Activated B cell treated with CpG ODN at 0.5 μM for 24 hours (primary cell): Measurements from ENCODE around the gene GPR63. TPM values are rescaled to one million over a fixed set of nuclear protein-coding genes. Genes with fewer than 3 reads are reported as not detected.

Experiments
- ATAC-seq: fragments of 200-7000 bp; cut with Tn5 transposase; one replicate; pipeline ENCODE4 v1.10.0; 2021; ENCODE audit warnings: low read depth, mild to moderate bottlenecking, moderate library complexity
- CTCF ChIA-PET: fragments of 350-600 bp; sonication (Branson Sonifier 250); formaldehyde crosslinking; loops from one replicate; lab custom pipeline; 2021; ENCODE audit warnings: antibody characterized with exemption; lab: Charles Lee
- POLR2A ChIA-PET: fragments of 350-600 bp; sonication (Branson Sonifier 250); formaldehyde crosslinking; loops from one replicate; lab custom pipeline; 2021; ENCODE audit warnings: antibody characterized with exemption; lab: Charles Lee
- DNase-seq: peaks from one replicate; pipeline ENCODE4 v3.0.0; 2022
- H3K27ac Mint-ChIP-seq: one replicate; pipeline ENCODE4 v1.8.0; 2020; ENCODE audit warnings: mixed read lengths
- H3K27me3 Mint-ChIP-seq: one replicate; pipeline ENCODE4 v1.8.0; 2021; ENCODE audit warnings: mixed read lengths
- H3K36me3 Mint-ChIP-seq: one replicate; pipeline ENCODE4 v1.8.0; 2021; ENCODE audit warnings: low read depth, mixed read lengths
- H3K4me1 Mint-ChIP-seq: one replicate; pipeline ENCODE4 v1.8.0; 2021; ENCODE audit warnings: mixed read lengths
- H3K4me3 Mint-ChIP-seq: one replicate; pipeline ENCODE4 v1.8.0; 2020; ENCODE audit warnings: mild to moderate bottlenecking, mixed read lengths
- H3K9me3 Mint-ChIP-seq: one replicate; pipeline ENCODE4 v1.8.0; 2020; ENCODE audit warnings: mixed read lengths
- CTCF ChIP-seq: fragments of 200-600 bp; IDR thresholded peaks from one replicate; pipeline ENCODE4 v1.8.0; 2022; ENCODE audit warnings: antibody characterized with exemption, mild to moderate bottlenecking
- intact Hi-C: fragments of 100-400 bp; cut with micrococcal nuclease; formaldehyde crosslinking; loops from one replicate; pipeline ENCODE4 v1.15.1; 2024
- total RNA-seq: library from RNA; stranded (reverse); gene quantifications from 2 replicates; pipeline ENCODE4 v1.2.3, GENCODE V29; 2022

Gene GPR63
- total RNA-seq, 1 donor from 2014 or later: 0.11 TPM

GRCh38 chr6:96755096-96755495 lies 82.2 kb downstream of the GPR63 start:
- Mint-ChIP-seq H3K9me3 (peaks cover 3% of the 10 kb centered on the region), H3K36me3 (no peaks in the 10 kb centered on the region), H3K4me3 (no peak overlapping the region), H3K27me3 (peaks cover 3% of the 10 kb centered on the region), H3K27ac (no peak overlapping the region), H3K4me1 (no peaks in the 10 kb centered on the region)
- no peak for DNase-seq
- intact Hi-C loops: no loop called here
- no peak for ATAC-seq
- ChIA-PET POLR2A (no interaction called here), CTCF (no interaction called here)
- no peak for TF ChIP-seq CTCF

GRCh38 chr6:96749891-96750290 lies 87.4 kb downstream of the GPR63 start:
- no peaks in the 10 kb centered on the region for H3K36me3 Mint-ChIP-seq
- ATAC-seq (no peak), DNase-seq (no peak)
- no peak overlapping the region for H3K27ac Mint-ChIP-seq
- peaks cover 5% of the 10 kb centered on the region for H3K27me3 Mint-ChIP-seq
- POLR2A ChIA-PET: interaction anchor here (0.6 kb wide), 1 partner anchor 272 kb away, joined by 4 read pairs; no protein-coding TSS in a partner anchor
- CTCF ChIA-PET: no interaction called here
- H3K4me1 Mint-ChIP-seq: no peaks in the 10 kb centered on the region
- H3K4me3 Mint-ChIP-seq: no peak overlapping the region
- intact Hi-C loops: no loop called here
- no peak for TF ChIP-seq CTCF
- H3K9me3 Mint-ChIP-seq: no peaks in the 10 kb centered on the region

Other genes starting within 250 kb of the GPR63 start
- gene NDUFAF4, start 60.4 kb upstream of the GPR63 start, total RNA-seq: 39.9 and 40.7 TPM in 2 replicates
- 0.47 and 0.51 TPM in 2 replicates for gene KLHL32, start 87.3 kb upstream of the GPR63 start, total RNA-seq